Right lobe of liver (tissue), 4 donors: ENCODE measurements around the gene MS4A15.
A peak's percentile ranks its signal among the peaks of the same experiment; 100 is the strongest.

Source experiments
- POLR2A ChIP-seq: fragments of 450-650 bp; IDR thresholded peaks from one replicate; pipeline ENCODE4 v1.6.1; 2017; ENCODE audit warnings: antibody characterized with exemption, mild to moderate bottlenecking
- TF ChIP-seq, protein P1 (sequence below), 4 donors: fragments of 200-600 bp in 3 of 4; fragments of 450-650 bp in 1 of 4; IDR thresholded peaks; one replicate each; pipeline versions ENCODE4 v1.5.1 to v1.8.0; 2016 to 2022; ENCODE audit warnings: antibody characterized with exemption in 4 of 4, mild to moderate bottlenecking in 2 of 4
- donor health status: DM: no; HTN: no; CAD: no.
- donor health status: DM: no; HTN: no; CAD: no.
- donor health status: DM: no; HTN: yes; CAD: no.

DNA sequence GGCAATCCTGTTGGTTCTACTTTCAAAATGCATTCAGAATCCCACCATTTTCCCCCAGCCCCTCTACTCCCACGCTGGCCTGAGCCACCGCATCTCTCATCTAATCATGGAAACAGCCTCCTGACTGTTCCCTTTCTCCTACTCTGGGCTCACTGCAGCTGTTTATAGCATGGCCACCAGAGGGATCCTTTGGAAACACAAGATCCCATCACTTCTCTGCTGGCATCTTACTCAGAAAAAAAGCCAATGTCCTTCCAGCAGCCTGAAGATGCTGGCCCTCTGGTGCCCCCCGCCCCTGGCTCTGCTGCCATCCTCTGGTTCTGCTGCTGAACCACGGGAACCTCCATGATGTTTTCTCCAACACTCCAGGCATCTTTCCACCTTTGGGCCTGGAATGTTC lies 46.2 kb upstream of the MS4A15 start:
- TF ChIP-seq POLR2A = no peak
- TF ChIP-seq, protein P1, sequence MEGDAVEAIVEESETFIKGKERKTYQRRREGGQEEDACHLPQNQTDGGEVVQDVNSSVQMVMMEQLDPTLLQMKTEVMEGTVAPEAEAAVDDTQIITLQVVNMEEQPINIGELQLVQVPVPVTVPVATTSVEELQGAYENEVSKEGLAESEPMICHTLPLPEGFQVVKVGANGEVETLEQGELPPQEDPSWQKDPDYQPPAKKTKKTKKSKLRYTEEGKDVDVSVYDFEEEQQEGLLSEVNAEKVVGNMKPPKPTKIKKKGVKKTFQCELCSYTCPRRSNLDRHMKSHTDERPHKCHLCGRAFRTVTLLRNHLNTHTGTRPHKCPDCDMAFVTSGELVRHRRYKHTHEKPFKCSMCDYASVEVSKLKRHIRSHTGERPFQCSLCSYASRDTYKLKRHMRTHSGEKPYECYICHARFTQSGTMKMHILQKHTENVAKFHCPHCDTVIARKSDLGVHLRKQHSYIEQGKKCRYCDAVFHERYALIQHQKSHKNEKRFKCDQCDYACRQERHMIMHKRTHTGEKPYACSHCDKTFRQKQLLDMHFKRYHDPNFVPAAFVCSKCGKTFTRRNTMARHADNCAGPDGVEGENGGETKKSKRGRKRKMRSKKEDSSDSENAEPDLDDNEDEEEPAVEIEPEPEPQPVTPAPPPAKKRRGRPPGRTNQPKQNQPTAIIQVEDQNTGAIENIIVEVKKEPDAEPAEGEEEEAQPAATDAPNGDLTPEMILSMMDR (IDR thresholded peaks at IDR 0.05) = peak in 2 of 4 donors; percentile 4
